OCI-LY1 (cell line): ENCODE data around the gene TMEM185B.

Source experiments
- CTCF ChIP-seq: fragments of 200-600 bp; sonication (generic), shearing (Covaris generic); IDR thresholded peaks from 2 replicates; pipeline ENCODE4 v1.5.1; 2017; ENCODE audit warnings: mild to moderate bottlenecking, antibody characterized with exemption, low read length, moderate library complexity, mixed read lengths
- EZH2 ChIP-seq: fragments of 200-600 bp; sonication (generic), shearing (Covaris generic); IDR thresholded peaks from 2 replicates; pipeline ENCODE4 v1.8.0; 2017; ENCODE audit warnings: borderline replicate concordance, mixed run types, mild to moderate bottlenecking, antibody characterized with exemption, low read length, moderate library complexity, mixed read lengths

GRCh38 chr2:120258196-120258595, 35.0 kb upstream of the TMEM185B start:
- TF ChIP-seq EZH2 (no peak), CTCF (no peak)
